Central memory CD4-positive, alpha-beta T cell (primary cell): ENCODE results near the gene FHOD1.

Experiments used
- DNase-seq: peaks from one replicate; pipeline ENCODE4 v3.0.0; 2022

Gene FHOD1

DNA sequence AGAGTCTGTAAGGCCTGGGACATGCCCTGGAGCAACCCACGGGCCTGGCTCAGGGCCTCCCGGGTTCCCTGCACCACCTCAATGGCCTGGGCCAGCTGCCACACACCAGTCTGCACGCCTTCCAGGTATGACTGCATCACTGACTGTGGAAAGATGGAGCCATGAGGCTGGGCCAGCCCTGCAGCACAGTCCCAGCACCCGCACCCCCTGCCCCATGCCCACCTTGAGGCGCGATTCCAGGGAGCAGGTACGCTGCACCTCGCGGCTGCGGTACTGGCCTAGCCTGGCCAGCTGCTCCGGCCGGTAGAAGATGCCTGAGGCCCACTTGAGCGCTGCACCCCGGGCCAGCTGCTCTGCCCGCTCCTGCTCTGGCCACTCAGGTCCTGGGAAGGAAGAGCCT lies 58.5 kb downstream of the FHOD1 start:
- DNase-seq, result no peak

DNA sequence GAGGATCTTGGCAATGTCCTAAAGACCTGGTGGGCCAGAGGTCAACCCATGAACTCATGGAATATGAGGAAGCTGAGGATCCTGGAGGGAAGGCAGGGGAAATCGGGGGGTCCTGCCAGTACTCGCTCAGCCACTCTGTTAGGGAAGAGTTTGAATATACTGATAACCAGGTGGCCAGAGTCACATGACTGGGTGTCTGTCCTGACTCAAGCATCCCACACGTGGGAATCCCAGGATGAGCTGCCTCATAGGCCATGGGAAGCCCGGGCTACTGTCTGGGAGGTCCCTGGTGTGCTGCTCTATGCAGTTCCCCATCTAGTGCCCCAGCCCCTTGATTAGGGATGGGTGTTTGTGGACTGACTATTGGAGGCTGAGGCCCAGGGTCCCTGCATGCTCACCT lies 59.0 kb downstream of the FHOD1 start:
- DNase-seq, result no peak

DNA sequence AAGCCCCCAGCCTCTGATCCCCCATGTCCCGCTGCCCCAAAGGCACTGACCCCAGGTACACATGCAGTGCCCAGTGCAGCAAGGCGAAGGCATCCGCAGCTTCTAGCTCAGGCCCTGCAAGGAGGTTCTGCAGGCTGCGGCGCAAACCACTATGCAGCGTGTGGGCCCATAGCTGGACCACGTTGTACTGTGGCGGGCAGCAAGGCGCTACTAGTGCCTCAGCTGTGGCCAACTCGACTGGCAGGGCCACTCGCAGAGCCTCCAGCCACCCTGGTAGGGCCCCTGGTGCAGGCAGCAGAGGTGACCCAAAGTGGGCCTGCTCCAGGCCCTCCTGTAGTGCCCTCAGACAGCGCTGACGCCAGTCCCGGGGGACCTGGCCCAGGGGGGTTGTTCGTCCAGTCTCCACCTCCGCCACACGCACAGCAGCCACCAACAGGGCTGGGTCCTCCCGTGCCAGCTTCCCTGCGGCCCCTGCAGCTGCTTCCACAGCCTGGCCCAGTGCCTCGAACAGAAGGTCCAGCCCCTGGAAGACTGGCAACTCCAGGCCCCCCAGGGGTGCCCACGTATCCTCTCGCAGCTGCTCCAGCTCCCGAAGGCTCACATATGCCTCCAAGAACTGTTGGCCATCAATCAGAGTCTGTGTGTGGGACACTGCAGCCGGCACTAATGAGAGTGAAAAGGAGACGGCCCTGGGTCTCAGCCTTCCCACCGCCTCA lies 59.9 kb downstream of the FHOD1 start:
- no peak for DNase-seq

DNA sequence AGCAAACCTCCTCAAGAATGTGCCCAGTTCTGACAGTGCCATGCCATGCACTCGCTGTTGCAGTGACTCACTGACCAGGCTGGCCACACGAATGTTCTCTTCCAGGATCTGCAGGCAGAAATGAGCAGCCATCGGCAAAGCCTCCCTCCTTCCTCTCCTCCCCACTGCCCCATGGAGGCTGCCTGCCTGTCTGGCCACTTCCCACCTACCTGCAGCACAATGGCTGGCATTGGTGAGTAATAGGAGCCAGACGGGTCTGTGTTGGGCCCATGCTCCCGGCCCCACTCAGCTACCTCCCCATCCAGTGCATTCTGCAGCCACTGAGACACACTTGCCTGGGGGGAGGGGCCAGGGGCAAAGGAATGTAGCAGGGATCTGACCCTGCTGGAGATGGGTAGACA lies 60.7 kb downstream of the FHOD1 start:
- DNase-seq, result no peak

- DNase-seq, result no peak
These were observed 61.6 kb downstream of the FHOD1 start for GRCh38 chr16:67185651-67186134.

GRCh38 chr16:67184995-67185650 lies 62.2 kb downstream of the FHOD1 start:
- DNase-seq, result peak; percentile 70

- DNase-seq, result no peak
These were observed 62.8 kb downstream of the FHOD1 start for GRCh38 chr16:67184453-67184994.

DNA sequence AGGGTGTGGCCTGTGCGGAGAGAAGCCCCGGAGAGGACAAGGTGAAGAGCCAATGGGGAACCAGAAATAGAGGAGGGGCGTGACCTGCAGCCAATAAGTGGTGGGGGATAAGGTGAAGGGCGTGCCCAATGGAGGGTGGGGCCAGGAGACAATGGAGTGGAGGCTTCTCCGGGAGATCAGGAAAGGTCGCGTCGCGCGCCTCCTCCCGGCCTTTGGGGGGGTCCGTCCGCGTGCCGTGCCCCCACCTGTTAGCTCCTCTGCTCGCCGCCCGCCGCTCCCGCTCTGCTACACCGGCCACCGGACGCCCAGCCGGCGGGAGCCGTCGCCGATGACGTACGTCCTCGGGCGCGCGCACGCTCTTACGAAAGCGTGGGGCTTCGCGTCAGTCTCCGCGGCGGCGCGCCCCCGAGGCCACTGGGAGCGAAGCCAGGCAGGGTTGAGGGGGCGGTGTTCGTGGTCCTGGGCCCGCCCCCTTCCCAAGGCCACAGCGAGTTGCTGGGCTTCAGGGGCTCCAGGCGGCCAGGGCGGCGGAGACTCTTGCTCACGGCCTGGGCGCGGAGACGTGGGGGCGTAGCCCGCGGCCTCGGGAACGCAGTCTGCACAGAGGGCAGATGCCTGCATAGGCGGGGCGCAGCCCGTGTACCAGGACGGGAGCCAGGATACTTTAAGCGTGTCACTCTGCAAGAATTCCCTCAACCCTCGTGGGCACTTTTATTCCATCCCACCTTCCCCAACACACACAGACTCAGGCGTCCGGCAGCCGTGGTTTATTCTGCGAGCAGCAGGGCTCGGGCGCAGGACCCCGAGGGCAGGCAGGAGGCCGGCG lies 63.4 kb downstream of the FHOD1 start, which contains the start of gene MATCAP1:
Gene MATCAP1 (minus strand): TSS at position 337 of the 826 bp plus-strand sequence. CDS start 3,353 bp downstream, outside the sequence.
- DNase-seq, result peak; percentile 97

- no peak for DNase-seq
These were observed 64.0 kb downstream of the FHOD1 start for GRCh38 chr16:67183284-67183626.

DNA sequence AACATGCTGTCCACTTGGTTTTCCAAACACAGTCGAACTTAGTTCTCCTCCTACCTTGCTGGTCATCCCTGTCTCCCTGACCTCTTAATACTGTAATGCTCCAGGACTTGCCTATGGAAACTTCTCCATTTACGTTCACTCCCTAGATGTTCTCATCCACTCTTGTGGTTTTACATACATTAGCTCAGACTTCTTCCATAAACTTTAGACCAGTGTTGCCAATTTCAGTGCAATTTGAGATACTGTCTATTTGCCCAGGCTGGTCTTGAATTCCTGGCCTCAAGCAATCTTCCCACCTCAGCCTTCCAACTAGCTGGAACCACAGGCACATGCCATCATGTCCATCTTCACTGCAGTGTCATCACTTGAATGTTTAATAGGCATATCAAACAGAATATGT lies 65.0 kb downstream of the FHOD1 start:
- no peak for DNase-seq

DNA sequence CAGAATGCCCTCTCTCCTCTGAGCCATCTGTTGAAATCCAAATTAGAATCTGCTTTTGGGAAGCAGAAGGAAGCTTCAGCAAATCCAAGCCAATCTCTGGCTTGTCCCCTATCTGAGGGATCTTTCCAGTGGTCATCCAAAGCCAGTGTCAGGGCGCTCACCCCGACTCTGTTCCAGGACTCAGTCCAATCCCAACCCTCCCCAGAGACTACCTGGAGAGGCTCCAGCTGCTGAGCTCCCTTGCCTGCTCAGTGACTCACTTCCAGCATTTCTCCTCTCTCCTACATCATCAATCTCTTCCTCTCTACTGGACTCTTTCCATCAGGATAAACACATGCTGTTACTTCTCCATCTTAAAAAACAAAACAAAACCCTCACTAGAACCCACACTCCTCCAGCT lies 65.9 kb downstream of the FHOD1 start:
- DNase-seq, result no peak

DNA sequence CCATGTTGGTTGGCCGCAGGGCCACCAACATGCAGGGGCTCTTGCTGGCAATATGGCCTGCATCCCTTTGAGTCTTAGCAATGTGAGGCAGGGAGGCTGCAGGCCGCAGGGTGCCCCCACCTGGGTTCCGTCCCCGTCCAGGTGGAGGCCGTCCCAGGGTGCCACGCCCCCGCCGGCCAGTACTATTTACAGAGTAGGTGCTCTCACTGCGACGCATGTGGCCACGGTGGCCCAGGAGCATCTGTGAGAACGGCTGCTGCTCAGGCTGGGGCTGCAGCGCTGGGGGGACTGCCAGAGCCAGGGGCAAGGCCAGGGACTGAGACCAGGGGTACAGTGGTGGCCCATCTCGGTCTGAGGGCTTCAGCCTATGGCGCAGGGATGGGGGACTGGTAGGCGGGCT lies 67.1 kb downstream of the FHOD1 start:
- no peak for DNase-seq

DNA sequence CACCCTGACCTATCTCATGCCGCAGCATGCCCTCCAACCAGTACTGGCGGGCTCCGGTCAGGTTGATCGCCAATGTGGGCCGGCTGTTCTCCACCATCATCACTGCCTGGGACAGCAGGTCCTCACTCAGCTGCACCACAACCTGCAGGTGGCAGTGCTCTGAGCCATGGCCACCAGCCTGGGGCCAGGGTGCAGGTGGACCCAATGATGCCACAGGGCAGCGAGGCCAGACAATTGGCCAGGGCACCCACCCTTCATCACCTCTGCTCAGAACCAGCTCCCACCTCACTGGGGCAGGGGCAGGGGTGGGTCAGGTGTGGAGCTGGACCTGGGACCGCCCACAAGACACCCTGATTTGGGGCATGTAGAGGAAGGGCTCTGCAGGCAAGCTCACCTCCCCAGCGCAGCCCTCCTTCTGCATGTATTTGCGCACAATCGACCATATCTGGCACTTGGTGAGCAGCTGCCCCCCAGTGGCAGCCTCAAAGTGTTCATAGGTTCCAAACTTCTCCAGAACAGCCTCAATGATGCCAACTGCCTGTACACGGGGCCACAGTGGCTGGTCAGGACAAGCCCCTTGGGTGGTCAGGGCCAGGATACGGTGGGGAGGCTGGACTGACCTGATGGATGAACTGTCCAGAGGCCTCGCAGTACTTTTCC lies 67.7 kb downstream of the FHOD1 start:
- DNase-seq, result no peak
